RPMI7951 (cell line): Measurements from ENCODE around the gene RGS7. TPM values are rescaled to one million over a fixed set of nuclear protein-coding genes. Genes with fewer than 3 reads are reported as not detected.
A peak's percentile ranks its signal among the peaks of the same experiment; 100 is the strongest.

Experiments
- DNase-seq: peaks from one replicate; pipeline ENCODE4 v3.0.0-alpha.2; 2012; ENCODE audit warnings: low read depth
- total RNA-seq: library from RNA; depleted of rRNA; stranded (reverse); fragments of >200 nt; shearing (Covaris generic); gene quantifications from 2 replicates; pipeline ENCODE4 v1.2.3, GENCODE V29; 2014

Gene RGS7
- total RNA-seq, 1 experiment from 2014 or later = not detected

DNA sequence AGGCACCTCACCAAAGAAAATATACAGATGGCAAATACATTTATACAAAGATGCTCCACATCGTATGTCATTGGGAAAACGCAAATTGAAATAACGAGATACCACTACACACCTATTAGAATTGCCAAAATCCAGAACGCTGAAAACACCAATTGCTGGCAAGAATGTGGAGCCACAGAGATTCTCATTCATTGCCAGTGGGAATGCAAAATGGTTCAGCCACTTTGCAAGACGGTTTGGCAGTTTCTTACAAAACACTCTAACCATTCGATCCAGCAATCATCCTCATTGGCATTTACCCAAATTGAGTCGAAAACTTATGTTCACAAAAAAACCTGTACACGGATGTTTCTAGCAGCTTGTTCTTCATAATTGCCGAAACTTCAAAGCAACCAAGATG is 521.7 kb downstream of the RGS7 start:
- no peak for DNase-seq

DNA sequence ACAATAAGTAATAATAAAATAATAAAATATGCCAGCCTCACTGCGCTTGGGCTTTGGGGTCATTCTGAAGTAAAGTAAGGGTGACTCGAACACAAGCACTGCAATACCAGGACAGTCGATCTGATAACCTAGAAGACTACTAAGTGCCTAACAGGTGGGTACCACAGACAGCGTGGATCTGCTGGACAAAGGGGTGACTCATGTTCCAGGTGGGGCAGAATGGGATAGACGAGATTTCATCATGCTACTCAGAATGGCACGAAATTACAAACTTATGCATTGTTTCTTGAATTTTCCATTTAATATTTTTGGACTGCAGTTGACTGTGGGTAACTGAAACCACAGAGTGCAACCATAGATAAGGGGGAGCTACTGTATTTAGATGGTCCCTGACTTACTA is 523.9 kb downstream of the RGS7 start:
- no peak for DNase-seq

GRCh38 chr1:240831922-240832321 is 525.1 kb downstream of the RGS7 start:
- DNase-seq = no peak

DNA sequence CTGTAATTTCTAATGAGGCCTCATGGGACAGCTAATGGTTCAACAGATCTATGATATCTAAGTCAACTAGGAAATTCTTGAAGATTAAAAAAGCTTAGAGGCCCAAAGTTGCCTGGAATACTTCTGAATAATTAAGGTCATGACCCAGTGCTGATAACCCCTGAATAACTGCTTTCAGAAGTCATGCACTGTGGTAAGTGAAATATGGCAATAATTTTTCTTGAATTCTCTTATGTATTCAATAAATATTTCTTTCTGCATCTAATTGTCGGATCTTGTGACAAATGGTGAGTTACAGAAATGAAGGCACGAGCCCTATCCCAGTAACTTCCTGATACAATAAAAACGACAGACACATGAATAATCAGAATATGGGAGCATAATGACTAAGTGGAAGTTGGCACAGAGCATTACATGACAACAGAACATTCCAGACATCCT is 525.8 kb downstream of the RGS7 start:
- peak; percentile 8 for DNase-seq

- DNase-seq = no peak
Observed at GRCh38 chr1:240829487-240829886, 527.5 kb downstream of the RGS7 start.

GRCh38 chr1:240827786-240828185 is 529.2 kb downstream of the RGS7 start:
- DNase-seq = no peak

DNA sequence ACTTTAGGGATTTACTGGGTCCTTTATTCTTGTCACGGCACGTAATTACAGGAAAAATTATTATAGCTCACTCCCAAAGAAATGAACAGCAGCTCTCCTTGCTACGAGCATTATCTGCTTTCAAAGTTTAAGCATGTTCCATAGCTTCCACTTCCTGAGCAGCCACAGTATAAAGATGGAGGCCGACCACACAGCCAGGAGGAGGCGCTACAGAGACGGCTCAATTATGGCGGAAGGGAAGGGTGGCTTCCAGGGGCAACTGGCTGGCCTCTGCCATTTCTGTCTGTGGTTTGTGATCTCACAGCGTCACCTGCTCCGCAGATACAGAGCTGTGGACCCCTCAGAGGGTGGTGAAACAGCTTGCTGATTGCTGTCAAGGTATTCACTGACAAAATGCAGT is 532.8 kb downstream of the RGS7 start:
- no peak for DNase-seq

- no peak for DNase-seq
Observed at GRCh38 chr1:240823357-240823756, 533.6 kb downstream of the RGS7 start.

DNA sequence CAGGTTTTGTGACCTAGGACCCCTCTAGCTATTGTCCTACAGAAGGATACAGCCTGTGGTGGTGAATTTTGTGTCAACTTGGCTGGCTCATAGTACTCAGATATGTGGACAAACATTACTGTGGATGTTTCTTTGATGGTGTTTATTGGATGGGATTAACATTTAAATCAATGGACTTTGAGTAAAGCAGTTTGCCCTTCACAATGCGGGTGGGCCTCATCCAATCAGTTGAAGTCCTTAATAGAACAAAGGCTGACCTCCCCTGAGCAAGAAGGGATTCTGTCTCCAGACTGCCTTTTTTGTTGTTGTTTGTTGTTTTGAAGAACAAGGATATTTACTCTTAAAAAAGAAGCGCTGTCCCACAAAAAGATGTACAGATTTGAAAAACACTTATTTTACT is 535.1 kb downstream of the RGS7 start:
- DNase-seq = no peak

- DNase-seq = no peak
Observed at GRCh38 chr1:240820816-240821215, 536.2 kb downstream of the RGS7 start.

GRCh38 chr1:240816472-240816871 is 540.5 kb downstream of the RGS7 start:
- DNase-seq = no peak

GRCh38 chr1:240813720-240814119 is 543.3 kb downstream of the RGS7 start:
- DNase-seq = no peak

GRCh38 chr1:240811256-240811655 is 545.7 kb downstream of the RGS7 start:
- peak; percentile 19 for DNase-seq

DNA sequence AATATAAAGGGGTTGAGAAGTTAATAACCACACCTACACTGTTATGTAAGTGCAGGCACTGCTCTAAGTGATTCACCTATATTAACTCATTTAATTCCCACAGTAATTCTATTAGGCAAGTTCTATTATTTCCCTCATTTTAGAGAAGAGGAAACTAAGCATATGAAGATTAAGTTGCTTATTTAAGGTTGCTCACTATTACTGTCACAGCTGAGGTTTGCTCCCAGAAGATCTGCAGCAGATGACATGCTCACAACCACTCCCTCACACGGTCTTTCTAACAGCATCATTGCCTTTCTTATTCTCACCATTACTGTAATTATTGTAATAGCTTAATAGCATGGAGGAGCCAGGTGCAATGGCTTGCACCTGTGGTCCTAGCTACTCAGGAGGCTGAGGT is 548.6 kb downstream of the RGS7 start:
- DNase-seq = no peak

DNA sequence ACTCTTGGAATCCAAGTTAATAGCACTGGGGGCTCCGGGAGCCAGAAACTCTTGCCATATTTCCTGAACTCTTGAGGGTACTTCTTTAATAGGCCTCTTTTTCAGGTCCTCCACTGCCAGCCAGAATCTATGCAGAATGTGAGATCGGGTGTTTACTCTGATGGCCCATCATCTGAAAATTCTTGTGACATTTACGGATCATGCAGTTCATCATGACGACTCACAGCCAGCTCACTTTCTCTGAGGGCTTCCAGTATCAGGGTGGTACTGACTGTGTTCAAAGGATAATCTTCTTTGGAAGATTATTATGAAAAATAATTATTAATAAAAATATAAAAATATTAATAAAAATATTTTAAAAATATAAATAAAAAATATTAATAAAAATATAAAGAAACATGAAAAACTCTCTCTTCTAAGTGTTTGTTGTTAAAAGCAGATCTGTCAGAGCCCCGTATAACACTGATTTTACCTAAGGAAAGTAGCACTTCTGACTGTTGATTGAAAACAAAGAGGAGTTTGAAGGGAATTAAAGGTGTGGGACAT is 550.7 kb downstream of the RGS7 start:
- DNase-seq = no peak

GRCh38 chr1:240804475-240804874 is 552.5 kb downstream of the RGS7 start:
- no peak for DNase-seq

DNA sequence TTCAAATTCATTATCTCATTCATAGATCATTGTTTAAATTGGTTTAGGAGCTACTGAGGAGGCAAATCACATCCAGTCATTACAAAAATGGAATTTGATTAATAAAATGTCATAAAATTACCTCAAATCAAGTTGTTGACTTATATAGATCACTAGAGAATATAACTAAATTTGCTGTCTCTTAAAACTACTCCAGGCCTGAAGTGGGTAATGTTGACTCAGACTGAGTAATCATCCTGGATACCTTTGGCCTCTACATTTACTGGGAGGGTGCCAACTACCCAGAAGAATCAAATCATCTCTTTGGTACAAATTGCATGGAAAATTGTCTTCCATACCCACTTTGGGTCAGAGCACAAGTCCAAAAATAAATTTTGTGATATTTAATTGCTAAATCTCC is 553.9 kb downstream of the RGS7 start:
- peak; percentile 43 for DNase-seq

GRCh38 chr1:240802271-240802670 is 554.7 kb downstream of the RGS7 start:
- no peak for DNase-seq

- peak; percentile 6 for DNase-seq
Observed at GRCh38 chr1:240801442-240801841, 555.6 kb downstream of the RGS7 start.

DNA sequence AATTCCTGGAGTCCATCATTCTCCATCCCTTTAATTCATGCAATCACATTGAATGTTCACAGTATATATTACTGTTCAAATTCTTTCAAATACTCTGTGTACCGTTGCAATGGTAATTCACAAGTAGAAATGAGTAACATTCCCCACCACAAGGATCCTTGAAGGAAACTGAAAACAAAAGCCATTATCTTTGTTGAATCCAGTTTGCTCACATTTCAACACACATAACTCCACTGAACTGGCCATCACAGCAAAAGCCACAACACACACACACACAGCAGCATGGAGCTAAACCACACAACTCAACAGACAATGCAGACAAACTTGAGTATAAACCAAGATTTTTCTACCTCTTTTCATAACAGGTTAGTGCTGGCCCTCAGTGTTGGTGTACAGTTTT is 556.7 kb downstream of the RGS7 start:
- no peak for DNase-seq

GRCh38 chr1:240797050-240797449 is 560.0 kb downstream of the RGS7 start:
- peak; percentile 11 for DNase-seq

- DNase-seq = no peak
Observed at GRCh38 chr1:240794046-240794843, 562.8 kb downstream of the RGS7 start.

- no peak for DNase-seq
Observed at GRCh38 chr1:240792915-240793529, 564.0 kb downstream of the RGS7 start.
